HL-60/S4 treated with retinoic acid at 250 ng/mL for 4 days and 3 days (cell line): ENCODE data around the gene ZNF714.
"Not testable (repeated sequence)": the region's sequence is repeated elsewhere in the genome, so short reads cannot be mapped to it uniquely, and the experiment has no call there.

Experiments
- in situ Hi-C: fragments of 300-500 bp; cut with MboI; formaldehyde crosslinking; loops from 2 replicates; pipeline ENCODE4 v1.7.0; 2022; ENCODE audit warnings: low sequenced_read_pairs

Gene ZNF714

GRCh38 chr19:21130097-21130775 is 48.2 kb downstream of the ZNF714 start:
- in situ Hi-C loops, result no loop called here

- in situ Hi-C loops, result no loop called here
Measured at GRCh38 chr19:21133633-21134032, 51.6 kb downstream of the ZNF714 start.

GRCh38 chr19:21134934-21135366 is 52.9 kb downstream of the ZNF714 start:
- in situ Hi-C loops, result no loop called here

GRCh38 chr19:21135433-21135832 is 53.4 kb downstream of the ZNF714 start:
- in situ Hi-C loops, result no loop called here

- in situ Hi-C loops, result no loop called here
Measured at GRCh38 chr19:21138130-21138529, 56.1 kb downstream of the ZNF714 start.

GRCh38 chr19:21141006-21141405 is 59.0 kb downstream of the ZNF714 start:
- in situ Hi-C loops, result not testable (repeated sequence)

- in situ Hi-C loops, result no loop called here
Measured at GRCh38 chr19:21141787-21142464, 59.9 kb downstream of the ZNF714 start, which contains the start of gene ZNF431. ZNF431 (plus strand) TSS chr19:21142040; CDS start chr19:21142184, 144 bp downstream.

GRCh38 chr19:21143428-21143827 is 61.4 kb downstream of the ZNF714 start:
- in situ Hi-C loops, result no loop called here

GRCh38 chr19:21143854-21144253 is 61.9 kb downstream of the ZNF714 start:
- in situ Hi-C loops, result no loop called here

GRCh38 chr19:21147540-21147939 is 65.5 kb downstream of the ZNF714 start:
- in situ Hi-C loops, result no loop called here

- in situ Hi-C loops, result no loop called here
Measured at GRCh38 chr19:21148681-21149080, 66.7 kb downstream of the ZNF714 start.

GRCh38 chr19:21149877-21150276 is 67.9 kb downstream of the ZNF714 start:
- in situ Hi-C loops, result no loop called here

- in situ Hi-C loops, result no loop called here
Measured at GRCh38 chr19:21151460-21151859, 69.5 kb downstream of the ZNF714 start.

- in situ Hi-C loops, result no loop called here
Measured at GRCh38 chr19:21158523-21159135, 76.6 kb downstream of the ZNF714 start.

GRCh38 chr19:21164541-21164940 is 82.5 kb downstream of the ZNF714 start:
- in situ Hi-C loops, result no loop called here

GRCh38 chr19:21166436-21166835 is 84.4 kb downstream of the ZNF714 start:
- in situ Hi-C loops, result no loop called here
